Esophagus muscularis mucosa (tissue), 3 donors: ENCODE measurements around the gene VEGFC.

Source experiments
- POLR2A ChIP-seq: fragments of 450-650 bp; IDR thresholded peaks from one replicate; pipeline ENCODE4 v1.6.1; 2017; ENCODE audit warnings: antibody characterized with exemption, moderate library complexity, mild to moderate bottlenecking, low read depth
- POLR2AphosphoS5 ChIP-seq, 2 donors: sonication (generic); formaldehyde crosslinking; IDR thresholded peaks; one replicate each; pipeline ENCODE4 v1.6.1; 2017; ENCODE audit warnings: antibody characterized with exemption in 2 of 2
- TF ChIP-seq, protein P1 (sequence below), 3 experiments: fragments of 200-600 bp in 2 of 3; fragments of 450-650 bp in 1 of 3; sonication (generic) in 2 of 3; IDR thresholded peaks; one replicate each; pipeline ENCODE4 v1.5.1; 2017 to 2019; ENCODE audit warnings: antibody characterized with exemption in 3 of 3, mild to moderate bottlenecking in 2 of 3, moderate library complexity in 1 of 3

GRCh38 chr4:176760471-176760870 lies 32.3 kb downstream of the VEGFC start:
- TF ChIP-seq, protein P1, sequence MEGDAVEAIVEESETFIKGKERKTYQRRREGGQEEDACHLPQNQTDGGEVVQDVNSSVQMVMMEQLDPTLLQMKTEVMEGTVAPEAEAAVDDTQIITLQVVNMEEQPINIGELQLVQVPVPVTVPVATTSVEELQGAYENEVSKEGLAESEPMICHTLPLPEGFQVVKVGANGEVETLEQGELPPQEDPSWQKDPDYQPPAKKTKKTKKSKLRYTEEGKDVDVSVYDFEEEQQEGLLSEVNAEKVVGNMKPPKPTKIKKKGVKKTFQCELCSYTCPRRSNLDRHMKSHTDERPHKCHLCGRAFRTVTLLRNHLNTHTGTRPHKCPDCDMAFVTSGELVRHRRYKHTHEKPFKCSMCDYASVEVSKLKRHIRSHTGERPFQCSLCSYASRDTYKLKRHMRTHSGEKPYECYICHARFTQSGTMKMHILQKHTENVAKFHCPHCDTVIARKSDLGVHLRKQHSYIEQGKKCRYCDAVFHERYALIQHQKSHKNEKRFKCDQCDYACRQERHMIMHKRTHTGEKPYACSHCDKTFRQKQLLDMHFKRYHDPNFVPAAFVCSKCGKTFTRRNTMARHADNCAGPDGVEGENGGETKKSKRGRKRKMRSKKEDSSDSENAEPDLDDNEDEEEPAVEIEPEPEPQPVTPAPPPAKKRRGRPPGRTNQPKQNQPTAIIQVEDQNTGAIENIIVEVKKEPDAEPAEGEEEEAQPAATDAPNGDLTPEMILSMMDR (IDR thresholded peaks at IDR 0.05): no peak
- no peak for TF ChIP-seq POLR2A
- no peak for TF ChIP-seq POLR2AphosphoS5 (IDR thresholded peaks at IDR 0.05)
